ENCODE data around the gene NMBR.
"Not testable (repeated sequence)": the region's sequence is repeated elsewhere in the genome, so short reads cannot be mapped to it uniquely, and the experiment has no call there.

NMBR gene

DNA sequence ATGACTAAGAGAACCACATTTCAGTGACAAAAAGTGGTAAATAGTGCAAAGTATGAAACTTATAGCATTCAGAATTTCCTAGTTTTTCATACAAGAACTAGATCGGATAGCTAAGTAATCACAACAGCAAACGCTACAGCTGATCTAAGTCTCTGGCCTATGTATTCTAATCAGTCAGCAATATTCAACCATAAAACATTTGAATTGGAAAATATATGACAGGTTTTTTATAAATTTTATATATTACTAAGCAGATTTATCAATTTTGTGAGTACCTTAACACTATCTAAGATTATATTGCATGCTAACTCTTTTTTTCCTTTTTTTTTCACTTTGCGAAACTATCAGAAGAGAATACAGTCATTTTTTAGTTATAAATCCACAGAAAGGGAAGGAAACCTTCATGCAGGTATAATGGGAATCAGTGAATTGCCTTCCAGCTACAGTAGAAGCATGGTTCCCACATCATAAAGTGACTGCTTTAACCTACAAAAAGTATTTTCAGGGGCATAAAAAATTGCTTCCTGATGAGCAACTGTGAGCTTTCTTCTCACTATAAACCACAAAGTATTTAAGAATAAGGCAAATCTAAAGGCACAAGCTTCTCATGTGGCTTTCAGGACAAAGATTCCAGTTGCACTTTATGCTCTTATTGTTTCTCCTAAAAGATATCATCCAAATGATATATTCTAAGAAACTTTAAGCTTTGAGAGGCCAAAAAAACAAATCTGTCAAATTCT, 88.2 kb downstream of the NMBR start:
- DNase-seq (ENCODE audit: low read depth, low spot score): no peak

- no peak for DNase-seq (ENCODE audit: low read depth, low spot score)
Observed at GRCh38 chr6:142055219-142055618, 91.7 kb downstream of the NMBR start.

GRCh38 chr6:142051404-142051803, 95.5 kb downstream of the NMBR start:
- DNase-seq (ENCODE audit: low read depth, low spot score): no peak

GRCh38 chr6:142048593-142048980, 98.3 kb downstream of the NMBR start:
- no peak for DNase-seq (ENCODE audit: low read depth, low spot score)

DNA sequence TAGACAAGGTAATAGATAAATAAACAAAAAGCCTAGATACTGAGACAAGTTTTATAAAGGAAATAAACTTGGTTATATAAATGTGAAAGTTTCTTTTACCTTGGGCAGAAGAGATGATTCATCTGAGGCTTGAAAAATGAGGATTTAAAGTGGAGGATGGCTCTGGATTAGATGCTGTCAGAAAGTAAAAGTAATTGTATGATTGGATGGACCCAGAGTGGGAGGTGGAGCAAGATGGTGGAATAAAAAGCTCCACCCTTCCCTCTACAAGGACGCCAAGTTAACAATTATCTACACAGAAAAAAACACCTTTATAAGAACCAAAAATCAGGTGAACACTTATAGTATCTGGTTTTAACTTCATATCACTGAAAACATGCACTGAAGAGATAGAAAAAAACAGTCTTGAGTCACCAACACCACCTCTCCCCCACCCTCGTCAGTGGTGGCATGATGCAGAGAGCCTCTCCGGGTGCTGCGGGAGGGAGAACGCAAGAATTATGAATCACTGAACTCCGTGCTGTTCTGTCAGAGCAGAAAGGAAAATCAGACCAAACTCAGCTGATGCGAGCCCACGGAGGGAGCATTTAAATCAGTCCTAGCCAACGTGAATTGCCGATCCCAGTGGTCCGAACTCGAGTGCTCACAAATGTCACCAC, 98.9 kb downstream of the NMBR start:
- no peak for DNase-seq (ENCODE audit: low read depth, low spot score)

DNA sequence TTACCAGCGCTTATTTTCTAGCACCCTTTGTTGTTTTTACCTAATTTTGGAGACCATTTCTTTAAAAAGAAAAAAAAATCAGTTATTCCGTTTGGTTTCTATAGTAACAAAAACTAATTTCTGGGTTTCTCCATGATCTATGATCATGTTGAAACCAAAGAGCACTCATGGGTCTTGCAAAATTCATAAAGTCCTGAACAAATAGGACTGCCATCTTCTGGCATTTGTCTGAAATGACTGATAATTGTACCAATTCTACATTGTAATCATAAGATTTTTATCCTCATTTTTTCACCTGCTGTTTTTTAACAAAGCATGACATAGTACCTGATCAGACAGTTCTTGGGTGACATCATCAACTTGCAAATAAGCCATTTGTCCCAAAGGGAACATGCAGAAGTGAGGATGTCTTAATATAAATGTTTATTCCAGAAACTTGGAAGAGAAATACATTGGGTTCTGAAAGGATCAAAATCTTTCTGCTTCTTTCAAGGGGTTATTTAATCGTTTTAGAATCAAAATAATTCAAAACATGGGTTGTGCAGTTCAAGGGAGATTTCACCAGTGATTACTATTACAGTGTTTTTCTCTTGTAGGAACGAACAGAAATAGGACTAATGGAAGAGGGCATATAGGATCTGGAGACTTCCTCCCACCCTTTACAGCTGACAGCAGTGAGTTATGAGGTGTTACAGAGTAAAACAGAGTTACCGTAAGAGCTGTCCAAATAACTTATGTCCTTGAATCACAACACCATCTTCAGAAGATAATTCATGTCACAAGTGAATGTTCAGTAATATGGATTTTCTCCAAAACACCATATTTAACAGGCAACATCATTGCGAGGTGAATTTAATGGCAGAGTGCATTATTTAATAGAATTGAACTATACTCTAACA, 101.3 kb downstream of the NMBR start:
- no peak for DNase-seq (ENCODE audit: low read depth, low spot score)

GRCh38 chr6:142035890-142036289, 111.0 kb downstream of the NMBR start:
- DNase-seq (ENCODE audit: low read depth, low spot score): no peak

GRCh38 chr6:142031035-142031434, 115.9 kb downstream of the NMBR start:
- DNase-seq (ENCODE audit: low read depth, low spot score): no peak

GRCh38 chr6:142030115-142030619, 116.8 kb downstream of the NMBR start:
- no peak for DNase-seq (ENCODE audit: low read depth, low spot score)

- DNase-seq (ENCODE audit: low read depth, low spot score): no peak
Observed at GRCh38 chr6:142028527-142028926, 118.4 kb downstream of the NMBR start.

GRCh38 chr6:142027804-142028203, 119.1 kb downstream of the NMBR start:
- not testable (repeated sequence) for DNase-seq (ENCODE audit: low read depth, low spot score)

DNA sequence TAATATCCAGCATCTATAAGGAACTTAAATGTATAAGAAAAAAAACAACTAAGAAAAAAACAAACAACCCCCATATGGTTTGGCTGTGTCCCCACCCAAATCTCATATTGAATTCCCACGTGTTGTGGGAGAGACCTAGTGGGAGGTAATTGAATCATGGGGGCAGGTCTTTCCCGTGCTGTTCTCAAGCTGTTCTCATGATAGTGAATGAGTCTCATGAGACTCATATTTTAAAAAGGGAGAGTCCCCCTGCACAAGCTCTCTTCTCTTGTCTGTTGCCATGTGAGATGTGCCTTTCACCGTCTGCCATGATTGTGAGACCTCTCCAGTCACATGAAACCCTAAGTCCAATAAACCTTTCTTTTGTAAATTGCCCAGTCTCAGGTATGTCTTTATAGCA, 119.8 kb downstream of the NMBR start:
- no peak for DNase-seq (ENCODE audit: low read depth, low spot score)

DNA sequence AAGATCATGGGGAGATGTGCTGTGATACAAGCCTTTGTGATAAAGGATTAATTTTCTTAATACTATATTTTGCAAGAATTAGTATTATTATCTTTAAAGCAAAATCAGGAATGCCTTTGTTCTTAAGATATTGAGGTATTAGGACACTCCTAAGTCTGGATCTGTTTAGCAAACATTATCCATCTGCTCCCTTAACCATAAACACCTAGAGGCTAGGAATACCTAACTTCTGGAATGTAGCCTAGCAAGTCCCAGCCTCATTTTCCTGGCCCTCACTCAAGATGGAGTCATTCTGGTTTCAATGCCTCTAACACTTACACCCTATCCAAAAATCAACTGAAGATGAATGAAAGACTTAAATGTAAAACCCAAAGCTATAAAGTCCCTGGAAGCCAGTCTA, 120.5 kb downstream of the NMBR start:
- DNase-seq (ENCODE audit: low read depth, low spot score): no peak
